Gastrocnemius medialis (tissue), 4 donors: ENCODE results near the gene SFT2D2. TPM values are rescaled to one million over a fixed set of nuclear protein-coding genes. Genes with fewer than 3 reads are reported as not detected.
A peak's percentile ranks its signal among the peaks of the same experiment; 100 is the strongest.
"Not testable (repeated sequence)": the region's sequence is repeated elsewhere in the genome, so short reads cannot be mapped to it uniquely, and the experiment has no call there.

Source experiments
- ATAC-seq, 2 donors: fragments of 150-250 bp; one replicate each; pipeline ENCODE4 v1.9.1; 2016
- DNase-seq, 2 donors: peaks; one replicate each; pipeline ENCODE4 v3.0.0-alpha.2; 2019
- H3K27ac ChIP-seq, 4 donors: fragments of 200-600 bp; sonication (generic); 1 replicate in 1 of 4; 2 replicates in 3 of 4; pipeline ENCODE4 v1.5.1; 2016 to 2018; ENCODE audit warnings: mild to moderate bottlenecking in 2 of 4, moderate library complexity in 1 of 4
- H3K27me3 ChIP-seq, 3 donors: fragments of 200-600 bp; sonication (generic) in 2 of 3; 1 replicate in 1 of 3; 2 replicates in 2 of 3; pipeline versions ENCODE4 v1.5.1 to v1.6.0; 2016 to 2019; ENCODE audit warnings: mild to moderate bottlenecking in 1 of 3, moderate library complexity in 1 of 3
- H3K36me3 ChIP-seq, 2 donors: fragments of 200-600 bp; sonication (generic) in 1 of 2; one replicate each; pipeline ENCODE4 v1.5.1; 2017 to 2018
- H3K4me1 ChIP-seq, 2 donors: fragments of 200-600 bp; sonication (generic) in 1 of 2; one replicate each; pipeline ENCODE4 v1.5.1; 2016 to 2017; ENCODE audit warnings: mild to moderate bottlenecking in 2 of 2
- H3K4me3 ChIP-seq, 4 donors: fragments of 200-600 bp; sonication (generic) in 3 of 4; 1 replicate in 1 of 4; 2 replicates in 3 of 4; pipeline ENCODE4 v1.5.1; 2016 to 2019; ENCODE audit warnings: mild to moderate bottlenecking in 2 of 4
- H3K9me3 ChIP-seq, 3 donors: fragments of 200-600 bp; sonication (generic) in 2 of 3; 1 replicate in 1 of 3; 2 replicates in 2 of 3; pipeline ENCODE4 v1.5.1; 2016 to 2019
- CTCF ChIP-seq, 5 experiments: fragments of 450-650 bp in 3 of 5; fragments of 200-600 bp in 2 of 5; sonication (generic) in 2 of 5; IDR thresholded peaks in 4 of 5; conservative IDR thresholded peaks in 1 of 5; 1 replicate in 4 of 5; 2 replicates in 1 of 5; pipeline ENCODE4 v1.5.1; 2016 to 2019; ENCODE audit warnings: antibody characterized with exemption in 5 of 5, mild to moderate bottlenecking in 3 of 5, moderate library complexity in 3 of 5
- POLR2A ChIP-seq, 2 donors: fragments of 450-650 bp; IDR thresholded peaks; one replicate each; pipeline ENCODE4 v1.6.1; 2017; ENCODE audit warnings: antibody characterized with exemption in 2 of 2, mild to moderate bottlenecking in 2 of 2, moderate library complexity in 2 of 2
- in situ Hi-C, 4 donors: fragments of 200-750 bp; cut with MboI; loops; one replicate each; pipeline versions ENCODE4 v1.15.0 to v1.8.0; 2017; ENCODE audit warnings: low sequenced_read_pairs in 4 of 4
- intact Hi-C: fragments of 100-400 bp; cut with DNase I; formaldehyde crosslinking; loops from one replicate; pipeline ENCODE4 v1.15.1; 2023; ENCODE audit warnings: low total_unique reads
- total RNA-seq, 4 donors: library from RNA; depleted of rRNA; stranded (reverse); fragments of >200 nt; gene quantifications; one replicate each; pipeline versions ENCODE4 v1.1.0 to v1.2.3, GENCODE V29; 2016

The SFT2D2 gene
- total RNA-seq, 4 donors from 2014 or later = 10.2 to 15.8 (median 11.7) TPM

DNA sequence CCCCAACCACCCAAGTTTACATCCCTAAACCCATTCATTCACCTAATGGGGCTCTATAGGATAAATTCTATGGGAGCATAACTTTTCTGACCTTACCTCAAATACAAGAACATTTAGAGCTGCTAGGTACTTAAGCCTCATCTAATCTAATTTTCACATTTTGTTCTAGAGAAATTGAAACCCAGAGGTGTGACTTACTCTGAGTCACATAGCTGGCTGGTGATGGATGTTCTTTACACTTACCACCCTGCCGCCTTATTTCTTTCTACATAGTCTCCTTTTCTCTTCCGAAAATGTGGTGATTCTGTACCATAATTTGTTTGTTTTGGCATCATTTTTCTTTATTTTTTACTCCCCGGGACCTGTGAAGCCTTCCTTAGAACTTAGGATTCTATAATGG, 26.7 kb upstream of the SFT2D2 start:
- DNase-seq (no peak), ATAC-seq (no peak)
- TF ChIP-seq CTCF (IDR thresholded peaks at IDR 0.05 in 4 of 5, conservative IDR thresholded peaks at IDR 0.05 in 1 of 5) (no peak), POLR2A (IDR thresholded peaks at IDR 0.05) (no peak)
- Histone ChIP-seq H3K27ac (no peak overlapping the region), H3K36me3 (peaks cover 4 to 54% of the 10 kb centered on the region in 2 donors), H3K9me3 (no peaks in the 10 kb centered on the region), H3K4me1 (no peaks in the 10 kb centered on the region), H3K27me3 (no peaks in the 10 kb centered on the region), H3K4me3 (no peak overlapping the region)
- intact Hi-C loops (no loop called here), in situ Hi-C loops (no loop called here)

DNA sequence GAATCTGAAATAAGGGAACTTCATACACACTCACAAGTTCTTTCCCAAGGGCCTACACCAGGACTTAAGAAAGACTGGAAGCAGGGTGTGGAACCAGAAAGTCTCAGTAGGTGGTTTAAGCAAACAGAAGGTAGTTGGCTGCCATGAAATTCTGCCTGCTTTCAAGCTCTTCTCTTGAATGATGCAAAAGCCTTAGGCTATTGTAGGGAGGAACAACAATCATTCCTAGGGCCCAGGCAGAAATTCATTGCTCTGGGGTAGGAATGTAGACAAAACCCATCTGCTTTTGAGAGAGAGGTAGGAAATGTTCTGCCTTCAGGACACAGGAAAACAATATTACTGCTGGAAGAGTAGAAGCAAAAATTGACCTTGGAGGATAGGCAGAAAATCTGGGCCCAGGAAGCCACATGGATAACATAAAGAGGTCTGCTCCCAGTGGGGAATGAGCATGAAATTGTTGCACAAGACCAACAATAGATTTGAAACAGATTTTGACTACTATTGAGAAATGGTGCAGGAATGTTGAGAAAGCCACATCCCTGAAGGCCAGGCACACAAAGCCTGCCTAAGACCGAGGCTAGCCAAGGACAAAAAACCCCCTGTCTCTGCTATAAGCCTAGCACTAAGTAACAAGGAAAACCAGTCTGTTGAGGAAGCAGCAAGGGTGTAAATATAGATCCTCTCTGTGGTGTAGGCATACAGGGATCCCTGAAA, 22.7 kb upstream of the SFT2D2 start:
- Histone ChIP-seq H3K4me3 (no peak overlapping the region), H3K36me3 (peaks cover 4 to 26% of the 10 kb centered on the region in 2 donors), H3K4me1 (no peaks in the 10 kb centered on the region), H3K27ac (no peak overlapping the region), H3K9me3 (no peaks in the 10 kb centered on the region), H3K27me3 (no peaks in the 10 kb centered on the region)
- in situ Hi-C loops = no loop called here
- intact Hi-C loops = no loop called here
- ATAC-seq = peak; percentile 60 to 62
- no peak for TF ChIP-seq CTCF (IDR thresholded peaks at IDR 0.05 in 4 of 5, conservative IDR thresholded peaks at IDR 0.05 in 1 of 5)
- TF ChIP-seq POLR2A (IDR thresholded peaks at IDR 0.05) = no peak
- DNase-seq = peak in 1 of 2 donors; percentile 18

DNA sequence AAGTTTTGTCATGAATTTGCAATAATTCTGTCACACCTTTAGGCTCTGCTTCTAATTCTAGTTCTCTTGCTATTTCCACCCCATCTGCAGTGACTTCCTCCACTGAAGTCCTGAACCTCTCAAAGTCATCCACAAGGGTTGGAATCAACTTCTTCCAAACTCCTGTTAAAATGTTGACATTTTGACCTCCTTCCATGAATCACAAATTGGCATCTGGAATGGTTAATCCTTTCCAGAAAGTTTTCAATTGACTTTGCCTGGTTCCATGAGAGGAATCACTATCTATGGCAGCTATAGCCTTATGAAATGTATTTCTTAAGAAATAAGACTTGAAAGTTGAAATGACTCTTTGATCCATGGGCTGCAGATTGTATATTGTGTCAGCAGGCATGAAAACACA, 19.7 kb upstream of the SFT2D2 start:
- Histone ChIP-seq H3K9me3 (no peaks in the 10 kb centered on the region), H3K27ac (no peak overlapping the region), H3K4me3 (no peak overlapping the region), H3K27me3 (no peaks in the 10 kb centered on the region), H3K36me3 (peaks cover 0 to 3% of the 10 kb centered on the region in 2 donors), H3K4me1 (no peaks in the 10 kb centered on the region)
- DNase-seq (no peak), ATAC-seq (no peak)
- intact Hi-C loops (no loop called here), in situ Hi-C loops (no loop called here)
- TF ChIP-seq CTCF (IDR thresholded peaks at IDR 0.05 in 4 of 5, conservative IDR thresholded peaks at IDR 0.05 in 1 of 5) (no peak), POLR2A (IDR thresholded peaks at IDR 0.05) (no peak)

- DNase-seq, H3K9me3 ChIP-seq, ATAC-seq, H3K4me3 ChIP-seq, H3K27ac ChIP-seq, in situ Hi-C loops, intact Hi-C loops, H3K36me3 ChIP-seq, H3K4me1 ChIP-seq, H3K27me3 ChIP-seq: not testable (repeated sequence)
These were observed 18.1 kb upstream of the SFT2D2 start for GRCh38 chr1:168207673-168208072.

DNA sequence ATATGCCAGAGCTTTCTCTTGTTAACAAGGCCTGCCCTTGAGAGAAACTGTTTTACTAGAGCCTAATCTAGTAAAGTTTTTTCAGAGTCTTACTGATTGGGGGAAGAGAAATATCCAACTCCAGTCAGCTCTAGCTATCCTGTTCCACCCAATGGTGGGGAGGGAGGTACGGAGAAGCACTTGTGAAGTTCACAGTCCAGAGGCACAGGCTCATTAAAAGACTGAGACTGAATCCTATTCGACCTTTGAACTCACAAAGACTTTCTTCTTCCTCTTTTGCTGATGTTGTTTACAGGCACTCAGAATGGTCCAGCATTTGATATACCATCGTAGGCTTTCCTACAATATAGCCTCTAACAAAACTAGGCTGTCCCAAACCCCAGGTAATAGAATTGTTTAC, 15.5 kb upstream of the SFT2D2 start:
- ATAC-seq (no peak), DNase-seq (no peak)
- no peaks in the 10 kb centered on the region for H3K4me1 ChIP-seq
- H3K4me3 ChIP-seq = no peak overlapping the region
- no peaks in the 10 kb centered on the region for H3K27me3 ChIP-seq
- intact Hi-C loops = no loop called here
- in situ Hi-C loops = no loop called here
- H3K36me3 ChIP-seq = no peaks in the 10 kb centered on the region
- no peaks in the 10 kb centered on the region for H3K9me3 ChIP-seq
- TF ChIP-seq POLR2A (IDR thresholded peaks at IDR 0.05) (no peak), CTCF (IDR thresholded peaks at IDR 0.05 in 4 of 5, conservative IDR thresholded peaks at IDR 0.05 in 1 of 5) (no peak)
- H3K27ac ChIP-seq = no peak overlapping the region
